Measurements from ENCODE around the gene AUTS2.

The AUTS2 gene

GRCh38 chr7:70797109-70797514 is 1198.8 kb downstream of the AUTS2 start:
- no peak overlapping the region for H4K8ac ChIP-seq (ENCODE audit: low read depth, low read length)
- H3K27me3 ChIP-seq (ENCODE audit: insufficient read depth, low read length, poor library complexity) = no peaks in the 10 kb centered on the region
- H3K4me3 ChIP-seq (ENCODE audit: low read length) = no peak overlapping the region
- no peak overlapping the region for H2BK5ac ChIP-seq (ENCODE audit: low read length)
- WGBS (ENCODE audit: extremely low coverage, insufficient coverage, low lambda C conversion rate) = no CpG with 5 or more reads among the region's 6 CpGs
- no peak overlapping the region for H2BK15ac ChIP-seq (replicated peaks; ENCODE audit: low read depth)
- no peak overlapping the region for H2BK120ac ChIP-seq (ENCODE audit: low read depth, low read length)
- no peak overlapping the region for H3K56ac ChIP-seq (ENCODE audit: low read length)
- H3K9ac ChIP-seq (ENCODE audit: low read length) = no peak overlapping the region
- no peak overlapping the region for H3K27ac ChIP-seq (ENCODE audit: low read depth, low read length)
- H3K4ac ChIP-seq (ENCODE audit: low read depth, low read length) = no peak overlapping the region
- no peak overlapping the region for H3K23ac ChIP-seq (ENCODE audit: low read length)
- no peak overlapping the region for H2AK5ac ChIP-seq (ENCODE audit: low read length)
- no peaks in the 10 kb centered on the region for H3K79me1 ChIP-seq (ENCODE audit: low read length)
- no peaks in the 10 kb centered on the region for H3K79me2 ChIP-seq (ENCODE audit: control insufficient read depth, insufficient read depth, low read length)
- no peak overlapping the region for H3K18ac ChIP-seq (ENCODE audit: low read length)
- no peak overlapping the region for H4K5ac ChIP-seq (ENCODE audit: low read length)
- no peak overlapping the region for H3K4me2 ChIP-seq (ENCODE audit: low read length)
- H3K4me1 ChIP-seq (ENCODE audit: control insufficient read depth, low read depth, low read length) = no peaks in the 10 kb centered on the region
- DNase-seq = peak; percentile 39
- no peaks in the 10 kb centered on the region for H3K36me3 ChIP-seq (ENCODE audit: control insufficient read depth, insufficient read depth, low read length)

- H3K27ac ChIP-seq (ENCODE audit: low read depth, low read length) = no peak overlapping the region
- H3K9ac ChIP-seq (ENCODE audit: low read length) = no peak overlapping the region
- no peak overlapping the region for H4K8ac ChIP-seq (ENCODE audit: low read depth, low read length)
- no peak overlapping the region for H3K4me3 ChIP-seq (ENCODE audit: low read length)
- no peak overlapping the region for H3K4ac ChIP-seq (ENCODE audit: low read depth, low read length)
- no peak overlapping the region for H2BK15ac ChIP-seq (replicated peaks; ENCODE audit: low read depth)
- H2AK5ac ChIP-seq (ENCODE audit: low read length) = no peak overlapping the region
- H3K79me2 ChIP-seq (ENCODE audit: control insufficient read depth, insufficient read depth, low read length) = no peaks in the 10 kb centered on the region
- no peaks in the 10 kb centered on the region for H3K36me3 ChIP-seq (ENCODE audit: control insufficient read depth, insufficient read depth, low read length)
- no CpG with 5 or more reads among the region's 4 CpGs for WGBS (ENCODE audit: extremely low coverage, insufficient coverage, low lambda C conversion rate)
- no peaks in the 10 kb centered on the region for H3K79me1 ChIP-seq (ENCODE audit: low read length)
- H3K4me2 ChIP-seq (ENCODE audit: low read length) = no peak overlapping the region
- H2BK120ac ChIP-seq (ENCODE audit: low read depth, low read length) = no peak overlapping the region
- H3K4me1 ChIP-seq (ENCODE audit: control insufficient read depth, low read depth, low read length) = no peaks in the 10 kb centered on the region
- H2BK5ac ChIP-seq (ENCODE audit: low read length) = no peak overlapping the region
- H3K27me3 ChIP-seq (ENCODE audit: insufficient read depth, low read length, poor library complexity) = no peaks in the 10 kb centered on the region
- no peak overlapping the region for H3K23ac ChIP-seq (ENCODE audit: low read length)
- no peak overlapping the region for H3K18ac ChIP-seq (ENCODE audit: low read length)
- no peak overlapping the region for H3K56ac ChIP-seq (ENCODE audit: low read length)
- DNase-seq = no peak
- H4K5ac ChIP-seq (ENCODE audit: low read length) = no peak overlapping the region
Observed at GRCh38 chr7:70799841-70800405, 1201.6 kb downstream of the AUTS2 start.

GRCh38 chr7:70805360-70805759 is 1207.1 kb downstream of the AUTS2 start:
- no peak overlapping the region for H2AK5ac ChIP-seq (ENCODE audit: low read length)
- no peaks in the 10 kb centered on the region for H3K36me3 ChIP-seq (ENCODE audit: control insufficient read depth, insufficient read depth, low read length)
- no CpG with 5 or more reads among the region's 7 CpGs for WGBS (ENCODE audit: extremely low coverage, insufficient coverage, low lambda C conversion rate)
- no peak overlapping the region for H2BK5ac ChIP-seq (ENCODE audit: low read length)
- H3K4me1 ChIP-seq (ENCODE audit: control insufficient read depth, low read depth, low read length) = no peaks in the 10 kb centered on the region
- H3K9ac ChIP-seq (ENCODE audit: low read length) = no peak overlapping the region
- H2BK120ac ChIP-seq (ENCODE audit: low read depth, low read length) = no peak overlapping the region
- no peak overlapping the region for H3K56ac ChIP-seq (ENCODE audit: low read length)
- H3K27me3 ChIP-seq (ENCODE audit: insufficient read depth, low read length, poor library complexity) = no peaks in the 10 kb centered on the region
- DNase-seq = no peak
- no peak overlapping the region for H4K8ac ChIP-seq (ENCODE audit: low read depth, low read length)
- H3K27ac ChIP-seq (ENCODE audit: low read depth, low read length) = no peak overlapping the region
- H3K23ac ChIP-seq (ENCODE audit: low read length) = no peak overlapping the region
- no peaks in the 10 kb centered on the region for H3K79me1 ChIP-seq (ENCODE audit: low read length)
- no peak overlapping the region for H3K4me2 ChIP-seq (ENCODE audit: low read length)
- H3K18ac ChIP-seq (ENCODE audit: low read length) = no peak overlapping the region
- no peak overlapping the region for H3K4me3 ChIP-seq (ENCODE audit: low read length)
- no peaks in the 10 kb centered on the region for H3K79me2 ChIP-seq (ENCODE audit: control insufficient read depth, insufficient read depth, low read length)
- H3K4ac ChIP-seq (ENCODE audit: low read depth, low read length) = no peak overlapping the region
- no peak overlapping the region for H4K5ac ChIP-seq (ENCODE audit: low read length)
- H2BK15ac ChIP-seq (replicated peaks; ENCODE audit: low read depth) = no peak overlapping the region

- H3K9ac ChIP-seq (ENCODE audit: low read length) = no peak overlapping the region
- H3K4me2 ChIP-seq (ENCODE audit: low read length) = no peak overlapping the region
- H3K27ac ChIP-seq (ENCODE audit: low read depth, low read length) = no peak overlapping the region
- H3K79me2 ChIP-seq (ENCODE audit: control insufficient read depth, insufficient read depth, low read length) = no peaks in the 10 kb centered on the region
- H3K36me3 ChIP-seq (ENCODE audit: control insufficient read depth, insufficient read depth, low read length) = no peaks in the 10 kb centered on the region
- H4K8ac ChIP-seq (ENCODE audit: low read depth, low read length) = no peak overlapping the region
- no CpG with 5 or more reads among the region's 11 CpGs for WGBS (ENCODE audit: extremely low coverage, insufficient coverage, low lambda C conversion rate)
- no peak overlapping the region for H3K4me3 ChIP-seq (ENCODE audit: low read length)
- no peak overlapping the region for H3K18ac ChIP-seq (ENCODE audit: low read length)
- H2BK15ac ChIP-seq (replicated peaks; ENCODE audit: low read depth) = no peak overlapping the region
- no peak overlapping the region for H2BK120ac ChIP-seq (ENCODE audit: low read depth, low read length)
- H2BK5ac ChIP-seq (ENCODE audit: low read length) = no peak overlapping the region
- no peaks in the 10 kb centered on the region for H3K27me3 ChIP-seq (ENCODE audit: insufficient read depth, low read length, poor library complexity)
- no peak overlapping the region for H3K4ac ChIP-seq (ENCODE audit: low read depth, low read length)
- no peaks in the 10 kb centered on the region for H3K79me1 ChIP-seq (ENCODE audit: low read length)
- H4K5ac ChIP-seq (ENCODE audit: low read length) = no peak overlapping the region
- H3K4me1 ChIP-seq (ENCODE audit: control insufficient read depth, low read depth, low read length) = no peaks in the 10 kb centered on the region
- H3K56ac ChIP-seq (ENCODE audit: low read length) = no peak overlapping the region
- DNase-seq = peak; percentile 49
- no peak overlapping the region for H3K23ac ChIP-seq (ENCODE audit: low read length)
- no peak overlapping the region for H2AK5ac ChIP-seq (ENCODE audit: low read length)
Observed at GRCh38 chr7:70807650-70808049, 1209.4 kb downstream of the AUTS2 start.

- H2BK15ac ChIP-seq (replicated peaks; ENCODE audit: low read depth) = no peak overlapping the region
- H3K18ac ChIP-seq (ENCODE audit: low read length) = peak overlapping the region; percentile 30
- H3K79me1 ChIP-seq (ENCODE audit: low read length) = no peaks in the 10 kb centered on the region
- H3K56ac ChIP-seq (ENCODE audit: low read length) = no peak overlapping the region
- H4K8ac ChIP-seq (ENCODE audit: low read depth, low read length) = no peak overlapping the region
- H3K9ac ChIP-seq (ENCODE audit: low read length) = no peak overlapping the region
- no peaks in the 10 kb centered on the region for H3K27me3 ChIP-seq (ENCODE audit: insufficient read depth, low read length, poor library complexity)
- H2BK120ac ChIP-seq (ENCODE audit: low read depth, low read length) = peak overlapping the region; percentile 23
- no peak overlapping the region for H3K27ac ChIP-seq (ENCODE audit: low read depth, low read length)
- H3K23ac ChIP-seq (ENCODE audit: low read length) = no peak overlapping the region
- no peaks in the 10 kb centered on the region for H3K4me1 ChIP-seq (ENCODE audit: control insufficient read depth, low read depth, low read length)
- no peak overlapping the region for H2AK5ac ChIP-seq (ENCODE audit: low read length)
- H3K79me2 ChIP-seq (ENCODE audit: control insufficient read depth, insufficient read depth, low read length) = no peaks in the 10 kb centered on the region
- WGBS (ENCODE audit: extremely low coverage, insufficient coverage, low lambda C conversion rate) = no CpG with 5 or more reads among the region's 6 CpGs
- no peak for DNase-seq
- H3K4ac ChIP-seq (ENCODE audit: low read depth, low read length) = no peak overlapping the region
- H3K4me2 ChIP-seq (ENCODE audit: low read length) = no peak overlapping the region
- H4K5ac ChIP-seq (ENCODE audit: low read length) = no peak overlapping the region
- H2BK5ac ChIP-seq (ENCODE audit: low read length) = no peak overlapping the region
- H3K4me3 ChIP-seq (ENCODE audit: low read length) = no peak overlapping the region
- no peaks in the 10 kb centered on the region for H3K36me3 ChIP-seq (ENCODE audit: control insufficient read depth, insufficient read depth, low read length)
Observed at GRCh38 chr7:70808876-70809275, 1210.6 kb downstream of the AUTS2 start.

GRCh38 chr7:70810558-70811139 is 1212.4 kb downstream of the AUTS2 start:
- no CpG with 5 or more reads among the region's 3 CpGs for WGBS (ENCODE audit: extremely low coverage, insufficient coverage, low lambda C conversion rate)
- H4K8ac ChIP-seq (ENCODE audit: low read depth, low read length) = no peak overlapping the region
- no peak for DNase-seq
- no peak overlapping the region for H3K23ac ChIP-seq (ENCODE audit: low read length)
- no peak overlapping the region for H3K27ac ChIP-seq (ENCODE audit: low read depth, low read length)
- no peak overlapping the region for H3K4ac ChIP-seq (ENCODE audit: low read depth, low read length)
- no peaks in the 10 kb centered on the region for H3K4me1 ChIP-seq (ENCODE audit: control insufficient read depth, low read depth, low read length)
- no peak overlapping the region for H2BK120ac ChIP-seq (ENCODE audit: low read depth, low read length)
- H3K18ac ChIP-seq (ENCODE audit: low read length) = no peak overlapping the region
- H3K56ac ChIP-seq (ENCODE audit: low read length) = no peak overlapping the region
- H2BK15ac ChIP-seq (replicated peaks; ENCODE audit: low read depth) = no peak overlapping the region
- no peak overlapping the region for H3K4me2 ChIP-seq (ENCODE audit: low read length)
- H3K79me1 ChIP-seq (ENCODE audit: low read length) = no peaks in the 10 kb centered on the region
- H3K79me2 ChIP-seq (ENCODE audit: control insufficient read depth, insufficient read depth, low read length) = no peaks in the 10 kb centered on the region
- H4K5ac ChIP-seq (ENCODE audit: low read length) = no peak overlapping the region
- H3K4me3 ChIP-seq (ENCODE audit: low read length) = no peak overlapping the region
- H2AK5ac ChIP-seq (ENCODE audit: low read length) = no peak overlapping the region
- H3K9ac ChIP-seq (ENCODE audit: low read length) = no peak overlapping the region
- no peaks in the 10 kb centered on the region for H3K36me3 ChIP-seq (ENCODE audit: control insufficient read depth, insufficient read depth, low read length)
- no peak overlapping the region for H2BK5ac ChIP-seq (ENCODE audit: low read length)
- H3K27me3 ChIP-seq (ENCODE audit: insufficient read depth, low read length, poor library complexity) = no peaks in the 10 kb centered on the region

Data from mesendoderm (in vitro differentiated cells).